SK-N-SH (cell line): ENCODE measurements around the gene LPCAT3. TPM values are rescaled to one million over a fixed set of nuclear protein-coding genes. Genes with fewer than 3 reads are reported as not detected.

Experiments
- CTCF ChIA-PET: fragments of 300-600, 350-600 bp; formaldehyde crosslinking; extraction: SDS; loops from one replicate; lab custom pipeline; 2021; lab: Yijun Ruan, JAX
- POLR2A ChIA-PET: fragments of 350-600 bp; sonication (Branson Sonifier 250); formaldehyde crosslinking; extraction: SDS; loops from one replicate; lab custom pipeline; 2020; ENCODE audit warnings: antibody characterized with exemption, inconsistent platforms; lab: Yijun Ruan, JAX
- DNase-seq: peaks from one replicate; pipeline ENCODE4 v3.0.0; 2012
- H2AFZ ChIP-seq: fragments of 200-600 bp; sonication (generic); 2 replicates; pipeline ENCODE4 v1.8.1; 2016; ENCODE audit warnings: antibody characterized with exemption, mild to moderate bottlenecking, low read depth
- H3F3A ChIP-seq: fragments of 200-600 bp; sonication (generic); replicated peaks from 2 replicates; pipeline ENCODE3; 2016; ENCODE audit warnings: antibody characterized with exemption, mild to moderate bottlenecking; ENCODE audit not compliant: insufficient read depth
- H3K27ac ChIP-seq, 2 experiments: fragments of 200-500 bp in 1 of 2; fragments of 200-600 bp in 1 of 2; sonication (Bioruptor generic) in 1 of 2; sonication (generic), shearing (Covaris generic) in 1 of 2; 2 replicates each; pipeline versions ENCODE4 v1.5.1 to v1.6.1; 2014 to 2016; ENCODE audit warnings: low read depth in 2 of 2, inconsistent platforms in 1 of 2, low read length in 1 of 2, mild to moderate bottlenecking in 1 of 2, mixed read lengths in 1 of 2
- H3K27me3 ChIP-seq: fragments of 200-600 bp; sonication (generic), shearing (Covaris generic); 2 replicates; pipeline ENCODE4 v1.6.1; 2016; ENCODE audit warnings: mixed run types; ENCODE audit not compliant: insufficient read depth
- H3K36me3 ChIP-seq, 2 experiments: fragments of 200-500 bp in 1 of 2; fragments of 200-600 bp in 1 of 2; sonication (Bioruptor generic) in 1 of 2; sonication (generic) in 1 of 2; replicated peaks in 1 of 2; 2 replicates each; pipeline versions ENCODE3 to v1.5.1; 2014 to 2016; ENCODE audit warnings: low read length in 1 of 2, mild to moderate bottlenecking in 1 of 2; ENCODE audit not compliant: insufficient read depth in 2 of 2, control insufficient read depth in 1 of 2
- H3K4me1 ChIP-seq, 2 experiments: fragments of 200-500 bp in 1 of 2; fragments of 200-600 bp in 1 of 2; sonication (Bioruptor generic) in 1 of 2; sonication (generic), shearing (Covaris generic) in 1 of 2; 2 replicates each; pipeline versions ENCODE4 v1.5.1 to v1.6.1; 2014 to 2016; ENCODE audit warnings: low read depth in 1 of 2, low read length in 1 of 2, mixed run types in 1 of 2; ENCODE audit not compliant: insufficient read depth in 2 of 2, control insufficient read depth in 1 of 2
- H3K4me2 ChIP-seq: fragments of 200-600 bp; sonication (generic), shearing (Covaris generic); 2 replicates; pipeline ENCODE4 v1.6.1; 2017; ENCODE audit warnings: mixed run types
- H3K4me3 ChIP-seq, 2 experiments: fragments of 200-500 bp in 1 of 2; fragments of 200-600 bp in 1 of 2; sonication (Bioruptor generic) in 1 of 2; sonication (generic), shearing (Covaris generic) in 1 of 2; 2 replicates each; pipeline versions ENCODE4 v1.5.1 to v1.8.1; 2014 to 2016; ENCODE audit warnings: low read depth in 2 of 2, inconsistent platforms in 1 of 2, low read length in 1 of 2, mild to moderate bottlenecking in 1 of 2, mixed read lengths in 1 of 2, moderate library complexity in 1 of 2
- H3K79me2 ChIP-seq: fragments of 200-600 bp; sonication (generic); 2 replicates; pipeline ENCODE4 v1.8.1; 2017; ENCODE audit warnings: mild to moderate bottlenecking; ENCODE audit not compliant: insufficient read depth
- H3K9ac ChIP-seq: fragments of 200-600 bp; sonication (generic); 2 replicates; pipeline ENCODE4 v1.6.1; 2017; ENCODE audit warnings: mixed run types
- H3K9me2 ChIP-seq: fragments of 200-600 bp; sonication (generic); 2 replicates; pipeline ENCODE4 v1.6.1; 2017; ENCODE audit warnings: mixed run types
- H3K9me3 ChIP-seq: fragments of 200-600 bp; sonication (generic); 2 replicates; pipeline ENCODE4 v1.6.1; 2017; ENCODE audit warnings: mixed run types, mild to moderate bottlenecking, moderate library complexity
- H4K20me1 ChIP-seq: fragments of 200-600 bp; sonication (generic); 2 replicates; pipeline ENCODE4 v1.6.1; 2017; ENCODE audit warnings: mild to moderate bottlenecking, mixed run types; ENCODE audit not compliant: insufficient read depth
- CHD2 ChIP-seq: fragments of 150-350 bp; IDR thresholded peaks from 2 replicates; pipeline ENCODE4 v1.6.1; 2018; ENCODE audit warnings: low read length; ENCODE audit not compliant: partially characterized antibody
- ELF1 ChIP-seq: IDR thresholded peaks from 2 replicates; pipeline ENCODE4 v1.4.0; 2012
- EP300 ChIP-seq, 2 experiments: IDR thresholded peaks; 2 replicates each; pipeline versions ENCODE4 v1.4.0 to v1.6.1; 2012; ENCODE audit warnings: borderline replicate concordance in 1 of 2, low read depth in 1 of 2, low read length in 1 of 2
- EZH2phosphoT487 ChIP-seq: fragments of 200-600 bp; sonication (generic); IDR thresholded peaks from 2 replicates; pipeline ENCODE4 v1.6.1; 2017; ENCODE audit warnings: low read depth, mixed run types, mild to moderate bottlenecking, antibody characterized with exemption, moderate library complexity, borderline replicate concordance
- FOXM1 ChIP-seq: IDR thresholded peaks from 2 replicates; pipeline ENCODE4 v1.4.0; 2012; ENCODE audit warnings: low read depth, mild to moderate bottlenecking
- GABPA ChIP-seq: IDR thresholded peaks from 2 replicates; pipeline ENCODE4 v1.4.0; 2012; ENCODE audit warnings: low read depth, mild to moderate bottlenecking
- MEF2A ChIP-seq: IDR thresholded peaks from 2 replicates; pipeline ENCODE4 v1.4.0; 2012; ENCODE audit warnings: low read depth, borderline replicate concordance
- MXI1 ChIP-seq: IDR thresholded peaks from 2 replicates; pipeline ENCODE4 v1.6.1; 2012; ENCODE audit warnings: mild to moderate bottlenecking, low read depth, low read length, improper control_type of control experiment
- RAD21 ChIP-seq: IDR thresholded peaks from 2 replicates; pipeline ENCODE4 v1.6.1; 2012; ENCODE audit warnings: mild to moderate bottlenecking, low read length
- RCOR1 ChIP-seq: fragments of 150-350 bp; IDR thresholded peaks from 2 replicates; pipeline ENCODE4 v1.6.1; 2017; ENCODE audit warnings: antibody characterized with exemption, low read length
- RFX5 ChIP-seq: IDR thresholded peaks from 2 replicates; pipeline ENCODE4 v1.6.1; 2012; ENCODE audit warnings: mild to moderate bottlenecking, improper control_type of control experiment, low read length
- SIN3A ChIP-seq: IDR thresholded peaks from 2 replicates; pipeline ENCODE4 v1.6.1; 2012; ENCODE audit warnings: low read depth, mild to moderate bottlenecking, low read length, moderate library complexity, borderline replicate concordance
- SMC3 ChIP-seq: IDR thresholded peaks from 2 replicates; pipeline ENCODE4 v1.6.1; 2012; ENCODE audit warnings: low read depth, low read length, improper control_type of control experiment
- TAF1 ChIP-seq: IDR thresholded peaks from 2 replicates; pipeline ENCODE4 v1.6.1; 2012; ENCODE audit warnings: low read depth, mild to moderate bottlenecking, low read length, moderate library complexity, borderline replicate concordance
- TCF12 ChIP-seq: IDR thresholded peaks from 2 replicates; pipeline ENCODE4 v1.4.0; 2012
- YY1 ChIP-seq: IDR thresholded peaks from 2 replicates; pipeline ENCODE4 v1.4.0; 2012; ENCODE audit warnings: low read depth, mild to moderate bottlenecking
- WGBS: methylation state at CpG from one replicate; pipeline ENCODE4 v1.1.6; 2017; ENCODE audit warnings: low lambda C conversion rate; 5-methylcytosine and 5-hydroxymethylcytosine counted together
- polyA plus RNA-seq, 3 experiments: library from polyadenylated mRNA; depleted of rRNA; stranded (reverse); fragments of >200 nt; gene quantifications; 2 replicates each; pipeline ENCODE4 v1.2.3, GENCODE V29; 2012
- TF ChIP-seq, protein P1 (sequence below): fragments of 150-350 bp; IDR thresholded peaks from 2 replicates; pipeline ENCODE4 v1.6.1; 2017; ENCODE audit warnings: antibody characterized with exemption, low read length, low read depth, borderline replicate concordance
- TF ChIP-seq, protein P2 (sequence below): IDR thresholded peaks from 2 replicates; pipeline ENCODE4 v1.4.0; 2012; ENCODE audit warnings: low read depth, borderline replicate concordance

Gene LPCAT3
- polyA plus RNA-seq, 1 of the 3 experiments (the other 2 are of a cell fraction): 23.8 TPM

DNA sequence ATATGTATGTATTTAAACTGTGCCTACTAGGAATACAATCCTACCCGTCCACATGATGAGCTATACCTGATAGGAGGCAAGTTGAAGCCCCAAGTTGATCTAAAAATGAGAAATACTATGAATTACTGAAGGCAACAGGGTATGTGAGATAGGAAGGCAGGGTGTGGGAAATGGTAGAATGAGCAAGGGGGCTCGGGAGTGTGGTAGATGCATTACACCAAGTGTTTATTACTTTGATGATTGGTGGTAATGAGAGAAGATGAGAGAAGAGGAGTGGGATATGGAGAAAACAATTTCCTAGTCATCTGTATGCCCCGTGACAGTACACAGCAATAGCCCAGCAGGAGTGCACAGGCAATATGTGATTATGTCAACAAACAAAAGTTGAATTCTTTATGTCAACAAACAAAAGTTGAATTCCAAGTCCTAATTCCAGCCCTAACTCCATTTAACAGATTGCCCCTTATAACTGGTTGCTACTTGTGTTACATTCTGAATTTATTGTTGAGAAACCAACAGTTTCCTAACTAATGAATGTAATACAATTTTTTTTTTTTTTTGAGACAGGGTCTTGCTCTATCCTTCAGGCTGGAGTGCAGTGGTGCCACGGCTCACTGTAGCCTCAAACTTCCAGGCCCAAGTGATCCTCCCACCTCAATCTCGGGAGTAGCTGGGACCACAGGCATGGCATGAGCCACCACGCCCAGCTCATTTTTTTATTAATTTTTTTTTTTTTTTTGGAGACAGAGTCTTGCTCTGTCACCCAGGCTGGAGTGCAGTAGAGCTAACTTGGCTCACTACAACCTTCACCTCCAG, 2.5 kb downstream of the LPCAT3 start:
- Histone ChIP-seq H3K27me3 (no peaks in the 10 kb centered on the region), H4K20me1 (no peaks in the 10 kb centered on the region), H3K79me2 (no peaks in the 10 kb centered on the region), H3K27ac (no peak overlapping the region), H3K9ac (no peak overlapping the region), H3K36me3 (peaks cover 5 to 6% of the 10 kb centered on the region in 2 experiments), H3K9me2 (no peaks in the 10 kb centered on the region), H3F3A (peaks cover 5% of the 10 kb centered on the region), H3K4me2 (no peak overlapping the region), H3K9me3 (no peaks in the 10 kb centered on the region), H2AFZ (no peak overlapping the region), H3K4me1 (peaks cover 0 to 8% of the 10 kb centered on the region in 2 experiments; a peak in 2 of 4 replicates), H3K4me3 (no peak overlapping the region)
- DNase-seq: no peak
- TF ChIP-seq YY1 (no peak), RCOR1 (no peak), FOXM1 (no peak), GABPA (no peak)
- 91% methylated on average over 6 of the region's 6 CpGs for WGBS
- POLR2A ChIA-PET: no interaction called here
- CTCF ChIA-PET: interaction anchor here (1.0 kb wide), 2 partner anchors 10 to 71 kb away, joined by 3 read pairs; no protein-coding TSS in a partner anchor

DNA sequence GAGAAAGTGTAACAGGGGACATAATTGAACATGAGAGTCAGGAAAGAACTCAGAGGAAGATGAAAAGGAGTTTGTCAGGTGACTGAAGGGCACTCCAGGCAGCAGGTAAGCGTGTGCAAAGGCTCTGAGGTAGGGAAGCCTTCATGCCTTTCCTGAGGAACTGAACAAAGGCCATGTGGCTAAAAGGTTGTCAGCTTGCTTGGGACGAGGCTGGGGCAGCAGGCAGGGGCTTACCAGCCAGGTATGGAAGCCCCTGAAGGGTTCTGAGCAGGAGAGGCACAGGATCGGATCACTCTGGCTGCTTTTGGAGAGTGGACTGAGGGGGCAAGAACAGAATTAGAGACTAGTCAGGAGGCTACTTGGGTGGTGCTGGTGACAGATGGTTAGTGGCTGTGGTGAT, 5.2 kb downstream of the LPCAT3 start:
- H3K9ac ChIP-seq: no peak overlapping the region
- H3K9me2 ChIP-seq: no peaks in the 10 kb centered on the region
- DNase-seq: no peak
- H3K9me3 ChIP-seq: no peaks in the 10 kb centered on the region
- H3F3A ChIP-seq: peaks cover 5% of the 10 kb centered on the region
- ChIA-PET CTCF (no interaction called here), POLR2A (no interaction called here)
- no peak overlapping the region for H2AFZ ChIP-seq
- peaks cover 8 to 10% of the 10 kb centered on the region in 2 experiments for H3K36me3 ChIP-seq
- H3K27me3 ChIP-seq: no peaks in the 10 kb centered on the region
- TF ChIP-seq TCF12: no peak
- no peak for TF ChIP-seq CHD2
- no peaks in the 10 kb centered on the region for H4K20me1 ChIP-seq
- no peak overlapping the region for H3K4me3 ChIP-seq
- WGBS: 83% methylated on average over 3 of the region's 3 CpGs
- H3K27ac ChIP-seq: no peak overlapping the region
- H3K4me2 ChIP-seq: no peak overlapping the region
- H3K79me2 ChIP-seq: no peaks in the 10 kb centered on the region
- peaks cover 0 to 5% of the 10 kb centered on the region in 2 experiments; a peak in 2 of 4 replicates for H3K4me1 ChIP-seq

DNA sequence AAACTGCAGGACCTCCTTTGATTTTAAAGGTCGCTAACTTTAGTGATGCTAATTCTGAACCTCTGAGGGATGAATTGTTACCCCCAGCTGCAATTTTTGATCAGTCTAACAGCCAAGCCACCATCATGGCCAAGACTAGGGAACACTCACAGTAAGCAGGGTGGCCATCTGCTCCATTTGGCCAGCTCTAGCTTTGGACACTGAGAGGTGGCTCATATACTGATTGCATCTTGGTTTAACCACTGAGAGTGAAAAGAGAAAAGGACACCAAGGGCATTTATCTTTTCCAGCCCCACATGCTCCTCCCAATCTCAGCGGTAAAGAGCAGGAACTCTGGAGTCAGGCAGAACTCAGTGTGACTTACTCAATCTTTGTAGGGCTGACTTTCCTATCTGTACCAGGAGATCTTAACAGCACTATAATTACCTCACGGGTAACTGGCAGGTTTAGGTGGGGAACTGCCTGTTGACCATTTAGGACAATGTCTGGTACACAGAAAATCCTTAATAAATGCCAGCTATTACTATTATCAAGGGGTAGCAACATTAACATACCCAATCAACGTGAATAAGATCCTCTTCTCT, 6.2 kb downstream of the LPCAT3 start:
- H3K79me2 ChIP-seq: no peaks in the 10 kb centered on the region
- no peaks in the 10 kb centered on the region for H3K9me3 ChIP-seq
- H4K20me1 ChIP-seq: no peaks in the 10 kb centered on the region
- WGBS: 90% methylated on average over 4 of the region's 4 CpGs
- H3F3A ChIP-seq: peaks cover 1% of the 10 kb centered on the region
- peaks cover 8 to 10% of the 10 kb centered on the region in 2 experiments for H3K36me3 ChIP-seq
- H3K4me2 ChIP-seq: no peak overlapping the region
- no peaks in the 10 kb centered on the region for H3K9me2 ChIP-seq
- H2AFZ ChIP-seq: no peak overlapping the region
- DNase-seq: no peak
- H3K4me1 ChIP-seq: peaks cover 0 to 2% of the 10 kb centered on the region in 2 experiments; a peak in 2 of 4 replicates
- H3K27me3 ChIP-seq: no peaks in the 10 kb centered on the region
- H3K9ac ChIP-seq: no peak overlapping the region
- ChIA-PET CTCF (interaction anchor here (1.0 kb wide), 1 partner anchor 68 kb away, joined by 4 read pairs; no protein-coding TSS in a partner anchor), POLR2A (interaction anchor here (0.6 kb wide), 1 partner anchor 12 kb away, joined by 3 read pairs; no protein-coding TSS in a partner anchor)
- no peak overlapping the region; a peak in 1 of 4 replicates for H3K27ac ChIP-seq
- no peak overlapping the region for H3K4me3 ChIP-seq
- no peak for TF ChIP-seq TAF1
- no peak for TF ChIP-seq SIN3A
- no peak for TF ChIP-seq RFX5
- no peak for TF ChIP-seq RAD21
- TF ChIP-seq RCOR1: no peak
- TF ChIP-seq MXI1: no peak
- TF ChIP-seq EP300 (IDR thresholded peaks at IDR 0.05; ENCODE audit: borderline replicate concordance in 1 of 2, low read depth in 1 of 2, low read length in 1 of 2): no peak
- TF ChIP-seq, protein P1, sequence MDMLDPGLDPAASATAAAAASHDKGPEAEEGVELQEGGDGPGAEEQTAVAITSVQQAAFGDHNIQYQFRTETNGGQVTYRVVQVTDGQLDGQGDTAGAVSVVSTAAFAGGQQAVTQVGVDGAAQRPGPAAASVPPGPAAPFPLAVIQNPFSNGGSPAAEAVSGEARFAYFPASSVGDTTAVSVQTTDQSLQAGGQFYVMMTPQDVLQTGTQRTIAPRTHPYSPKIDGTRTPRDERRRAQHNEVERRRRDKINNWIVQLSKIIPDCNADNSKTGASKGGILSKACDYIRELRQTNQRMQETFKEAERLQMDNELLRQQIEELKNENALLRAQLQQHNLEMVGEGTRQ: no peak
- no peak for TF ChIP-seq SMC3
- no peak for TF ChIP-seq ELF1
- no peak for TF ChIP-seq EZH2phosphoT487
- TF ChIP-seq, protein P2, sequence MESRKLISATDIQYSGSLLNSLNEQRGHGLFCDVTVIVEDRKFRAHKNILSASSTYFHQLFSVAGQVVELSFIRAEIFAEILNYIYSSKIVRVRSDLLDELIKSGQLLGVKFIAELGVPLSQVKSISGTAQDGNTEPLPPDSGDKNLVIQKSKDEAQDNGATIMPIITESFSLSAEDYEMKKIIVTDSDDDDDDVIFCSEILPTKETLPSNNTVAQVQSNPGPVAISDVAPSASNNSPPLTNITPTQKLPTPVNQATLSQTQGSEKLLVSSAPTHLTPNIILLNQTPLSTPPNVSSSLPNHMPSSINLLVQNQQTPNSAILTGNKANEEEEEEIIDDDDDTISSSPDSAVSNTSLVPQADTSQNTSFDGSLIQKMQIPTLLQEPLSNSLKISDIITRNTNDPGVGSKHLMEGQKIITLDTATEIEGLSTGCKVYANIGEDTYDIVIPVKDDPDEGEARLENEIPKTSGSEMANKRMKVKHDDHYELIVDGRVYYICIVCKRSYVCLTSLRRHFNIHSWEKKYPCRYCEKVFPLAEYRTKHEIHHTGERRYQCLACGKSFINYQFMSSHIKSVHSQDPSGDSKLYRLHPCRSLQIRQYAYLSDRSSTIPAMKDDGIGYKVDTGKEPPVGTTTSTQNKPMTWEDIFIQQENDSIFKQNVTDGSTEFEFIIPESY: no peak
- no peak for TF ChIP-seq GABPA
- TF ChIP-seq CHD2: no peak
- TF ChIP-seq MEF2A: no peak
